ENCODE data around the gene SMARCA4. TPM values are rescaled to one million over a fixed set of nuclear protein-coding genes. Genes with fewer than 3 reads are reported as not detected.

SMARCA4 gene
- total and polyA plus RNA-seq, 5 donors from 2014 or later = 6.3 to 79.5 (median 7.5) TPM

DNA sequence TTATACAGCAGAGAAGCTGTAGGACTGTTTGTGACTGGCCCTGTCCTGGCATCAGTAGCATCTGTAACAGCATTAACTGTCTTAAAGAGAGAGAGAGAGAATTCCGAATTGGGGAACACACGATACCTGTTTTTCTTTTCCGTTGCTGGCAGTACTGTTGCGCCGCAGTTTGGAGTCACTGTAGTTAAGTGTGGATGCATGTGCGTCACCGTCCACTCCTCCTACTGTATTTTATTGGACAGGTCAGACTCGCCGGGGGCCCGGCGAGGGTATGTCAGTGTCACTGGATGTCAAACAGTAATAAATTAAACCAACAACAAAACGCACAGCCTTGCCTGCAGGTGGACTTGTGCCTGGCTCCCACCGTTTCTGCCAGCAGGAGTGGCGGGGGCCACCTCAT lies 101.1 kb downstream of the SMARCA4 start:
- ATAC-seq (ENCODE audit: low read depth in 2 of 2) (no peak), DNase-seq (no peak)
- Mint-ChIP-seq H3K27ac (peak overlapping the region in 1 of 3 donors; percentile 9), H3K9me3 (no peaks in the 10 kb centered on the region), H3K27me3 (no peaks in the 10 kb centered on the region), H3K4me1 (peaks cover 0 to 6% (median 2%) of the 10 kb centered on the region in 4 donors), H3K4me3 (no peak overlapping the region), H3K36me3 (peaks cover 14% of the 10 kb centered on the region)
- H3K4me1 ChIP-seq (ENCODE audit: control insufficient read depth, insufficient read depth, low read length, poor library complexity, severe bottlenecking) = no peaks in the 10 kb centered on the region
- no peak overlapping the region for H3K27ac ChIP-seq (ENCODE audit: insufficient read depth, low read length, poor library complexity, severe bottlenecking)
- no peaks in the 10 kb centered on the region for H3K27me3 ChIP-seq (ENCODE audit: control insufficient read depth, insufficient read depth, low read length)
- peaks cover 10% of the 10 kb centered on the region for H3K36me3 ChIP-seq (ENCODE audit: control insufficient read depth, insufficient read depth, low read length)
- H3K9me3 ChIP-seq (ENCODE audit: control insufficient read depth in 2 of 2, low read length in 2 of 2) = no peaks in the 10 kb centered on the region
- no peak overlapping the region for H3K4me3 ChIP-seq (ENCODE audit: low read depth, low read length)

- H3K27ac Mint-ChIP-seq = peak overlapping the region; percentile 42 to 92 (median 62)
Measured at GRCh38 chr19:11063434-11063833, 102.6 kb downstream of the SMARCA4 start.

GRCh38 chr19:11064831-11065303 lies 104.0 kb downstream of the SMARCA4 start:
- H3K9me3 Mint-ChIP-seq = no peaks in the 10 kb centered on the region
- no peaks in the 10 kb centered on the region for H3K4me1 ChIP-seq (ENCODE audit: control insufficient read depth, insufficient read depth, low read length, poor library complexity, severe bottlenecking)
- no peaks in the 10 kb centered on the region for H3K27me3 ChIP-seq (ENCODE audit: control insufficient read depth, insufficient read depth, low read length)
- H3K27ac ChIP-seq (ENCODE audit: insufficient read depth, low read length, poor library complexity, severe bottlenecking) = no peak overlapping the region
- H3K27me3 Mint-ChIP-seq = no peaks in the 10 kb centered on the region
- H3K4me3 Mint-ChIP-seq = no peak overlapping the region
- H3K36me3 Mint-ChIP-seq = peaks cover 19% of the 10 kb centered on the region
- H3K4me3 ChIP-seq (ENCODE audit: low read depth, low read length) = no peak overlapping the region
- H3K4me1 Mint-ChIP-seq = peaks cover 0 to 9% (median 3%) of the 10 kb centered on the region in 4 donors
- H3K27ac Mint-ChIP-seq = no peak overlapping the region
- DNase-seq (no peak), ATAC-seq (ENCODE audit: low read depth in 2 of 2) (no peak)
- H3K9me3 ChIP-seq (ENCODE audit: control insufficient read depth in 2 of 2, low read length in 2 of 2) = no peaks in the 10 kb centered on the region
- H3K36me3 ChIP-seq (ENCODE audit: control insufficient read depth, insufficient read depth, low read length) = peaks cover 6% of the 10 kb centered on the region

More at GRCh38 chr19:11063434-11063833, 102.6 kb downstream of the SMARCA4 start:
- H3K36me3 Mint-ChIP-seq = peaks cover 19% of the 10 kb centered on the region
- H3K27me3 Mint-ChIP-seq = no peaks in the 10 kb centered on the region
- no peaks in the 10 kb centered on the region for H3K9me3 Mint-ChIP-seq
- peaks cover 6% of the 10 kb centered on the region for H3K36me3 ChIP-seq (ENCODE audit: control insufficient read depth, insufficient read depth, low read length)
- peak overlapping the region; percentile 23 for H3K27ac ChIP-seq (ENCODE audit: insufficient read depth, low read length, poor library complexity, severe bottlenecking)
- no peaks in the 10 kb centered on the region for H3K9me3 ChIP-seq (ENCODE audit: control insufficient read depth in 2 of 2, low read length in 2 of 2)
- peaks cover 0 to 6% (median 2%) of the 10 kb centered on the region in 4 donors for H3K4me1 Mint-ChIP-seq
- DNase-seq (no peak), ATAC-seq (ENCODE audit: low read depth in 2 of 2) (no peak)
- H3K4me1 ChIP-seq (ENCODE audit: control insufficient read depth, insufficient read depth, low read length, poor library complexity, severe bottlenecking) = no peaks in the 10 kb centered on the region
- H3K4me3 ChIP-seq (ENCODE audit: low read depth, low read length) = no peak overlapping the region
- no peaks in the 10 kb centered on the region for H3K27me3 ChIP-seq (ENCODE audit: control insufficient read depth, insufficient read depth, low read length)
- no peak overlapping the region for H3K4me3 Mint-ChIP-seq

DNA sequence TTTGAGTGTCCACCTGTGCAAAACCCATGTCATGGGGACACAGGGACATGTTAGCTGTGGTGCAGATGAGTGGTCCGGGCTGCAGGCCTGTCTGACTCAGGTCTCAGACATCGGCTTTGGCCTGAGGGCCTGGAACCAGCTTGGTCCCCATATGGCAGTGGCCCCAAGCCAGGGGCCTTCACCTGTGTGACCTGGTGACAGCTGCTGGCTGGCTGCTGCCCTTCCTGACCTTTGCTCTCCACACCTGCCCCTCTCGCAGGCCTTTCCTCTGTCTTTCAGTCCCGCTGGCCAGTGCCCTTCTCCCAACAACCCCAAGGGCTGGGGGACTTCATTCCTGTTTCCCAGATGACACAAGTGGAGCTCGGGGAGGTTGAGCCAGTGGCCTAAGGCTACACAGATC lies 105.5 kb downstream of the SMARCA4 start:
- no peaks in the 10 kb centered on the region for H3K27me3 Mint-ChIP-seq
- H3K9me3 Mint-ChIP-seq = no peaks in the 10 kb centered on the region
- Histone ChIP-seq H3K9me3 (ENCODE audit: control insufficient read depth in 2 of 2, low read length in 2 of 2) (no peaks in the 10 kb centered on the region), H3K27ac (ENCODE audit: insufficient read depth, low read length, poor library complexity, severe bottlenecking) (no peak overlapping the region), H3K4me3 (ENCODE audit: low read depth, low read length) (no peak overlapping the region), H3K36me3 (ENCODE audit: control insufficient read depth, insufficient read depth, low read length) (peaks cover 6% of the 10 kb centered on the region), H3K4me1 (ENCODE audit: control insufficient read depth, insufficient read depth, low read length, poor library complexity, severe bottlenecking) (no peaks in the 10 kb centered on the region), H3K27me3 (ENCODE audit: control insufficient read depth, insufficient read depth, low read length) (no peaks in the 10 kb centered on the region)
- peaks cover 0 to 9% (median 3%) of the 10 kb centered on the region in 4 donors for H3K4me1 Mint-ChIP-seq
- no peak for ATAC-seq (ENCODE audit: low read depth in 2 of 2)
- no peak overlapping the region for H3K4me3 Mint-ChIP-seq
- no peak for DNase-seq
- peaks cover 19% of the 10 kb centered on the region for H3K36me3 Mint-ChIP-seq
- no peak overlapping the region for H3K27ac Mint-ChIP-seq

DNA sequence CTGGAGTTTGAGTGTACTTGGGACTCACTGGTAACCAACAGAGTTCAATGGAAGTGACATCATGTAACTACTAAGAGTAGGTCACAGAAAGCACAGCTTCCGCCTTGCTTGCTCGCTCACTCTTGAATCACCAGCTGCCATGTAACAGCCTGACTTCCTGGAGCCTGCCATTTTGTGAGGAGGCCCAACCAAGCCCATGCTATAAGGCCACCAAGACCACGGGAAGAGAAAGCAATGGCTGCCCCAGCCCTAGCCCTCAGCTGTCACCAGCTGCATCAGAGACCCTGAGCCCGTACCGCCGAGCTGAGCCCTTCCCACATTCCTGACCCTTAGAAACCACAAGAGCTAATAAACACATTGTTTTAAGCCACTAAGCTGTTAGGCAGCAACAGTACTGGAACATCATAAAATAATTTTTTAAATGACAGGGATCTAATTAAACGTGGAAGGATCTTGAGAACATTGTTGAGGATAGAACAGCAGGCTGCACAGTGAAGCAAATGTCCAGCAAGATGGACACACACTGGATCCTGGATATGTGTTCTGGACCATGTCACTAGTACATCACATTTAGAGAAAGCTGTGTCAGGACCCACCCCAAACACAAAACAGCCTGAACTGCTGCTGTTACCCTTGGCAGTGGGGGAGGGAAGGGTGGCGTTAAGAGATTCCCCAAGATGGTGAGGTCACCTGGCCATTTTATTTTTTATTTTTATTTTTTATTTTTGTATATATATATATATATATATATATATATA lies 106.7 kb downstream of the SMARCA4 start:
- H3K9me3 Mint-ChIP-seq = no peaks in the 10 kb centered on the region
- no peaks in the 10 kb centered on the region for H3K27me3 Mint-ChIP-seq
- no peak overlapping the region for H3K4me3 Mint-ChIP-seq

DNA sequence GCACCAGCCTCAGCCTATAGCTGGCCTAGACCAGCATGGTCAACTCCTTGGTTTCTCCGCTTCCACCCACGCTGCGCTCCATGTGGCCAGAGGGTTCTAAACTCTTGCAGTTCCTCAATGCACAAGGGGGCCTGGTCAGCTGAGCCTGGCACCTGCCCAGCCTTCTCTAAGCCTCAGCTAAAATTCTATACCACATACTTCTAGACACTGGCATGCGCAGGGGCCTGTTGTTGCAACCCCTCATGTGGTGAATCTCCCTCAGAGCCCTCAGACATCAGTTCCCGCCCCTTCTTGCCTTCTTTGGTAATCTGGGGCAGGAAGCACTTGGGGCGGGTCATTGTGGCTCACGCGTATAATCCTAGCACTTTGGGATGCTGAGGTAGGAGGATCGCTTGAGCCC lies 108.7 kb downstream of the SMARCA4 start:
- H3K4me3 Mint-ChIP-seq = no peak overlapping the region
- H3K4me3 ChIP-seq (ENCODE audit: low read depth, low read length) = no peak overlapping the region
- H3K4me1 ChIP-seq (ENCODE audit: control insufficient read depth, insufficient read depth, low read length, poor library complexity, severe bottlenecking) = no peaks in the 10 kb centered on the region
- peaks cover 0 to 15% (median 0%) of the 10 kb centered on the region in 4 donors for H3K4me1 Mint-ChIP-seq
- H3K27me3 Mint-ChIP-seq = no peaks in the 10 kb centered on the region
- DNase-seq (no peak), ATAC-seq (ENCODE audit: low read depth in 2 of 2) (no peak)
- H3K27ac Mint-ChIP-seq = no peak overlapping the region
- no peaks in the 10 kb centered on the region for H3K9me3 Mint-ChIP-seq
- H3K36me3 Mint-ChIP-seq = peaks cover 13% of the 10 kb centered on the region
- no peak overlapping the region for H3K27ac ChIP-seq (ENCODE audit: insufficient read depth, low read length, poor library complexity, severe bottlenecking)
- H3K36me3 ChIP-seq (ENCODE audit: control insufficient read depth, insufficient read depth, low read length) = no peaks in the 10 kb centered on the region
- H3K27me3 ChIP-seq (ENCODE audit: control insufficient read depth, insufficient read depth, low read length) = no peaks in the 10 kb centered on the region
- H3K9me3 ChIP-seq (ENCODE audit: control insufficient read depth in 2 of 2, low read length in 2 of 2) = no peaks in the 10 kb centered on the region

More for the DNA sequence above, 106.7 kb downstream of the SMARCA4 start:
- Histone ChIP-seq H3K4me1 (ENCODE audit: control insufficient read depth, insufficient read depth, low read length, poor library complexity, severe bottlenecking) (no peaks in the 10 kb centered on the region), H3K27me3 (ENCODE audit: control insufficient read depth, insufficient read depth, low read length) (no peaks in the 10 kb centered on the region), H3K36me3 (ENCODE audit: control insufficient read depth, insufficient read depth, low read length) (no peaks in the 10 kb centered on the region), H3K27ac (ENCODE audit: insufficient read depth, low read length, poor library complexity, severe bottlenecking) (no peak overlapping the region), H3K9me3 (ENCODE audit: control insufficient read depth in 2 of 2, low read length in 2 of 2) (no peaks in the 10 kb centered on the region), H3K4me3 (ENCODE audit: low read depth, low read length) (no peak overlapping the region)
- Mint-ChIP-seq H3K36me3 (peaks cover 13% of the 10 kb centered on the region), H3K4me1 (peaks cover 0 to 9% (median 3%) of the 10 kb centered on the region in 4 donors), H3K27ac (no peak overlapping the region)
- no peak for ATAC-seq (ENCODE audit: low read depth in 2 of 2)
- DNase-seq = no peak

GRCh38 chr19:11070123-11070522 lies 109.3 kb downstream of the SMARCA4 start:
- Histone ChIP-seq H3K4me3 (ENCODE audit: low read depth, low read length) (no peak overlapping the region), H3K27me3 (ENCODE audit: control insufficient read depth, insufficient read depth, low read length) (no peaks in the 10 kb centered on the region), H3K4me1 (ENCODE audit: control insufficient read depth, insufficient read depth, low read length, poor library complexity, severe bottlenecking) (no peaks in the 10 kb centered on the region), H3K27ac (ENCODE audit: insufficient read depth, low read length, poor library complexity, severe bottlenecking) (no peak overlapping the region), H3K36me3 (ENCODE audit: control insufficient read depth, insufficient read depth, low read length) (no peaks in the 10 kb centered on the region), H3K9me3 (ENCODE audit: control insufficient read depth in 2 of 2, low read length in 2 of 2) (no peaks in the 10 kb centered on the region)
- Mint-ChIP-seq H3K4me1 (peaks cover 0 to 15% (median 0%) of the 10 kb centered on the region in 4 donors), H3K27me3 (no peaks in the 10 kb centered on the region), H3K4me3 (no peak overlapping the region), H3K27ac (no peak overlapping the region), H3K36me3 (peaks cover 11% of the 10 kb centered on the region), H3K9me3 (no peaks in the 10 kb centered on the region)
- DNase-seq (no peak), ATAC-seq (ENCODE audit: low read depth in 2 of 2) (no peak)

GRCh38 chr19:11073568-11073967 lies 112.7 kb downstream of the SMARCA4 start:
- Histone ChIP-seq H3K4me3 (ENCODE audit: low read depth, low read length) (no peak overlapping the region), H3K27ac (ENCODE audit: insufficient read depth, low read length, poor library complexity, severe bottlenecking) (no peak overlapping the region), H3K27me3 (ENCODE audit: control insufficient read depth, insufficient read depth, low read length) (no peaks in the 10 kb centered on the region), H3K9me3 (ENCODE audit: control insufficient read depth in 2 of 2, low read length in 2 of 2) (no peaks in the 10 kb centered on the region), H3K36me3 (ENCODE audit: control insufficient read depth, insufficient read depth, low read length) (no peaks in the 10 kb centered on the region), H3K4me1 (ENCODE audit: control insufficient read depth, insufficient read depth, low read length, poor library complexity, severe bottlenecking) (no peaks in the 10 kb centered on the region)
- H3K27me3 Mint-ChIP-seq = no peaks in the 10 kb centered on the region
- H3K9me3 Mint-ChIP-seq = no peaks in the 10 kb centered on the region
- no peaks in the 10 kb centered on the region for H3K36me3 Mint-ChIP-seq
- H3K4me3 Mint-ChIP-seq = no peak overlapping the region
- no peak overlapping the region for H3K27ac Mint-ChIP-seq
- ATAC-seq (ENCODE audit: low read depth in 2 of 2) = no peak
- DNase-seq = no peak
- peaks cover 0 to 13% (median 0%) of the 10 kb centered on the region in 4 donors for H3K4me1 Mint-ChIP-seq
